HUDEP-2 (cell line): ENCODE measurements around the gene GRIN2D.
"Not testable (repeated sequence)": the region's sequence is repeated elsewhere in the genome, so short reads cannot be mapped to it uniquely, and the experiment has no call there.

ENCODE experiments used
- DNase-seq, 76 experiments: peaks; one replicate each; lab custom pipeline; 2025; ENCODE audit not compliant: unreplicated experiment in 76 of 76; lab: John Stamatoyannopoulos, UW

Gene GRIN2D

DNA sequence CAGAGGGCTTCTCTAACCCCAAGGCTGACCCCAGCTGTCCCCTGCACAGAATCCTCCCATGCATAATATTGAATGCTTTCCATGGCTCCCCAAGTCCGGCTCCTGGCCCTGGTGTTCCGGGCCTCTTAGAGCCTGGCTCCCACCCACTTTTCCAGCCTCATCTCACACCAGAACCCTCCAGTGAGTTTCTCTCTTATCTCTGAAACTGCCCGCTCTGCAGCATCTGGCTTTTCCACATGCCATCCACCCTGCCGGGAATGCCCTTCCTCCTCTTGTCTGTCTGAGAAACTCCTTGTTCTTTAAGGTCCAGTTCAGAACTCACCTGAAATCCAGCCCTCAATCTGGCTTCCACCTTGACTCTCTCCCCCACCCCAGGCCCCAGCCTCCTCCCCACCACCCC is 22.5 kb upstream of the GRIN2D start:
- DNase-seq, result no peak

GRCh38 chr19:48371367-48371766 is 22.1 kb upstream of the GRIN2D start:
- no peak for DNase-seq

DNA sequence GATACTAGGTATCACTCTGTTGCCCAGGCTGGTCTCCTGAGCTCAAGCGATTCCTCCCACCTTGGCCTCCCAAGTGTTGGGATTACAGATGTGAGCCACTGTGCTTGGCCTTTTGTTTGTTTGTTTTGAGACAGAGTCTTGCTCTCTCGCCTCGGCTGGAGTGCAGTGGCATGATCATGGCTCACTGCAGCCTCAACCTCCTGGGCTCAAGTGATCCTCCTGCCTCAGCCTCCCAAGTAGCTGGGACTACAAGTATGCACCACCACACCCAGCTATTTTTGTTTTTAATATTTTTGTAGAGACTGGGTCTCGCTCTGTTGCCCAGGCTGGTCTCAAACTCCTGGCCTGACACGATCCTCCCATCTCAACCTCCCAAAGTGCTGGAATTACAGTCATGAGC is 21.7 kb upstream of the GRIN2D start:
- DNase-seq, result not testable (repeated sequence)

DNA sequence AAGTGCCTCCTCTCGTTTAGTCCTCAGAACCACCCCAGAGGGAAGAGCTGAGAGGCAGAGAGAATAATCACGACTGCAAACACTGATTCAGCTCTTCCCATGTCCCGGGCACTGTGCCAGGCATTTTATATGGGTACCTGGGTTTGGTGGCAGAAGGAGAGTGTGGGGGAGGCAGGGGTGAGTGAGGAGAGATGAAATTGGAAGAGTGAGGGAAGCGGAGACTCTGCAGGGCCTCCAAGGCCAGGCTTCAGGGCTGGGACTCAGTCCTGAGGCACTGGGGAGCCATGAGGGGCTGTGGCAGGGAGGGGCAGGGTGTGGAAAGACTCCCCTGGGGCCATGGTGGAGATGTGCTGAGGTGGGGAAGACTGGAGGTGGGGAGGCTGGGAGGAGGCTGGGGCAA is 20.6 kb upstream of the GRIN2D start:
- DNase-seq, result no peak

- DNase-seq, result no peak
Measured at GRCh38 chr19:48373567-48373966, 19.9 kb upstream of the GRIN2D start.

- no peak for DNase-seq
Measured at GRCh38 chr19:48378194-48378570, 15.3 kb upstream of the GRIN2D start.

DNA sequence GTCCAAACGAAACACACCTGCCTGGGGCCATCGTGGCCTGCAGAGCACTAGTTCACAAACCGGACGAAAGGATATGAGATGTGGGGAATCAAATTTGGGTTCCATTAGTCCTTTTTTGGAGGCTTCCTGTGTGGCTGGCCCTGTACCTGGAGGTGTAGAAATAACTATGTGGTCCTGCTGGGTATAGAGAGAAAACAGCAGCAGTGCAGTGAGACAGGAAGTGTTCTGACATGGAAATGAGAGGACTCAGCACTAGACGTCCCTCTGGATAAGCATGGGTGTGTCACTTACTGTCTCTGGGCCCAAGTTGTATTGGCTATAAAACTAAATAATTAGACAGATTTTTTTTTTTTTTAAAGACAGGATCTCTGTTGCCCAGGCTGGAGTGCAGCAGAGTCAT is 14.4 kb upstream of the GRIN2D start:
- no peak for DNase-seq

DNA sequence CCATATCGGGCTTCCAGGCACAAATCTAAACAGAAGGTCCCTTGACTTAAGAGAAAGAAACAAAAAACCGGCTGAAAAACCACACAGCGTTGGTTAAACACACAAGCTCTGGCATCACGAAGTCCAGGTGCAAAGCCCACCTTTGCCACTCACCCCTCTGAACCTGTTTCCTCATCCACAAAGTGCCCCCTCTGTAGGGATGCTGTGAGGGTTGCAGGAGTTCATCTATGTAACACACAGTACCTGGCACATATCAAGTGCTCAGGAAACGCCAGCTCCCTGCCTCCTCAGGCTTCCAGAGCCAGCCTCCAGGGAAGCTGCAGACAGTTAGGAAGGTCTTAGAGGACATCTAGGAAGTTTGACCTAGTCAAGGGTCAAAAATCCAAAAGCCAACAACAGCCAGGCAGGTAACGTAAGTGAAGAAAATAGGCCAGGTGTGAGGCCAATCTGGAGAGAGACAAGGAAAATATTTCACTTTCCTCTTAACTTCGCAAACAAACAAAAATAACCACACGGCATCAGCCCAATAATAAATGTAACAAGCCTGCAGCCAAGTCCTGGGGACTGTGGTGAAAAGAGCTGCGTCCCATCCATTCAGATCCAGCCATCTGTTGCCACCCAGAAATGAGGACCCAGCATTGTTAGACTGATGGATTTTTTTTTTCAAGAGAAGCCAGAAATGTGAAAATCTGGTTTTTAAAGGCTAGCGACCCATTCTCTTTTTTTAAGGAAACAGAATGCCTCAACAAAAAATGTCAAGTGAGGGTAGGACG is 12.1 kb upstream of the GRIN2D start:
- no peak for DNase-seq

GRCh38 chr19:48382286-48382685 is 11.2 kb upstream of the GRIN2D start:
- no peak for DNase-seq

DNA sequence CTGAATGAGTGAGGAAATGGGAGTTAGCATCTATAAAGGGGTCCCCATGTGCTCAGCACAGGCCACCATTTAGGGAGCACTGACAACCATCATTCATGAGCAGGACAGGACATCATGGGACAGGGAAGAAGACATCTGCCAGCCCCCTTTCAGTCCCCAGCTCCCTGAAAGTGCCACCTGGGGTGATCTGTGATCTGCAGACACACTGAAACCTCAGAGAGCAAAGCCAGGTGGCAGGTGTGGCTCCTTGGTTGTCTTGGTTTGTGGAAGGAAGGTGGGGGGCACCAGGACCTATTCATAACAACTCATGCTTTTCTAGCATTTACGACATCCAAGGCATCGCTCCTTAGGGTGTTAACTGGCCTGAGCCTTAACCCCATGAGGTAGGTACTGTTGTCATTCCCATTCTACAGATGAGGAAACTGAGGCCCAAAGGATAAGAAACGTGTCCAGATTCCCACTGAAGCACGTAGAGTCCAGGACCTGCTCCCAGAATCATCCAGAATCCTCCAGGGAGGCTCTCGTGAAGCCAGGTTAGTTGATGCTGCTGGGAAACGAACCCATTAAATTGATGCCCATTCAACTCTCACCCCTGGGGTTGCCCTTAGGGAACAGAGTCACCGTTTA is 7.9 kb upstream of the GRIN2D start:
- no peak for DNase-seq

GRCh38 chr19:48386981-48387380 is 6.5 kb upstream of the GRIN2D start:
- DNase-seq, result no peak

GRCh38 chr19:48390188-48391099 is 3.0 kb upstream of the GRIN2D start:
- peak in 62 of 76 experiments; percentile 23 to 96 (median 62) for DNase-seq

GRCh38 chr19:48391100-48392005 is 2.1 kb upstream of the GRIN2D start, which contains the start of gene KDELR1:
Gene KDELR1 (minus strand): TSS chr19:48391551. CDS start chr19:48391358, 193 bp downstream.
- DNase-seq, result peak in 59 of 76 experiments; percentile 25 to 90 (median 60)

DNA sequence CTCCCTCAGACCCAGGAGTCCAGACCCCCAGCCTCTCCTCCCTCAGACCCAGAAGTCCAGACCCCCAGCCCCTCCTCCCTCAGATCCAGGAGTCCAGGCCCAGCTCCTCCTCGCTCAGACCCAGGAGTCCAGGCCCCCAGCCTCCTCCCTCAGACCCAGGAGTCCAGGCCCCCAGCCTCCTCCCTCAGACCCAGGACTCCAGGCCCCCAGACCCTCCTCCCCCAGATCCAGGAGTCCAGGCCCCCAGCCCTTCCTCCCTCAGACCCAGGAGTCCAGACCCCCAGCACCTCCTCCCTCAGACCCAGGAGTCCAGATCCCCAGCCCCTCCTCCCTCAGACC is 1.5 kb upstream of the GRIN2D start:
- DNase-seq, result not testable (repeated sequence)

DNA sequence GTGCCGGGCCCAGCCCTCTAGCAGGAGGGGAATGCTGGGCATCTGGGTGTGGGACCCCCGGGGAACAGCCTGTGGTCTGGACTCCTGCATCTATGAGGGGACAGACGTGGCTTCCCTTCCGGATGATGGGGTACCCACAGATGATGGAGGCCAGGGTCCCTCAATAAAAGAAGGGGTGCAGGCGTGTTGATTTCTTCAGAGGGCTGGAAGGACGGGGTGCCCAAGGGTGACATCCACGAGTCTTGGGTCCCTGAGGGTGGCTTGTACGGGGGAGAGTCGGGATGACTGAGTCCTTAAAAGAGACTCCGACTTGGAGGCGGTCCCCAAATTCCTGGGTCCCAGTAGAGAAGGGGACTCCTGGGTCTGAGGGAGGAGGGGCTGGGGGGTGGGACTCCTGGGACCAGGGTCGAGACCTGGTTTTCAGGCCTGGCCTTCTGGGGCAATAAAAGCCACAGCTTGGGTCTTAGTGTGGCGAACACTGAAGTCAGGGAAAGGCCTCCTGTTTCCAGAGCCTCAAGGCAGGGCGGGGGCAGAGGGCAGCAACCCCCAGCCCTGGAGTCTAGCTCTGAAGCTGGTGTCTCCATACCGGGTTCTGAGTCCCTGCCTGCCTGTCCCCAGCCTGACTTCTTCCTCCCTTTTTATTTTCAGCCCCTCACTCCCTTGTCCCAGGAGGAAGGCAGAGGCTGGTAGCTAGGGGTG is 459 bp upstream of the GRIN2D start:
- DNase-seq, result no peak

GRCh38 chr19:48394331-48395169 is 1.1 kb downstream of the GRIN2D start:
- peak in 1 of 76 experiments; percentile 28 for DNase-seq

GRCh38 chr19:48395170-48395455 is 1.6 kb downstream of the GRIN2D start:
- no peak for DNase-seq

- peak in 1 of 76 experiments; percentile 21 for DNase-seq
Measured at GRCh38 chr19:48395499-48395898, 2.0 kb downstream of the GRIN2D start.
